Endothelial cell of umbilical vein (primary cell): ENCODE results near the gene SPTBN4. TPM values are rescaled to one million over a fixed set of nuclear protein-coding genes. Genes with fewer than 3 reads are reported as not detected.

Experiments
- BruUV-seq: library from RNA; stranded (reverse); fragments of 400-500 nt; replicated peaks from 2 replicates; lab custom pipeline; 2021; lab: Mats Ljungman, UMichigan
- CTCF ChIA-PET: fragments of 300-600, 350-600 bp; sonication (Branson Sonifier 250); formaldehyde crosslinking; loops from one replicate; lab custom pipeline; 2021; ENCODE audit warnings: antibody characterized with exemption, inconsistent platforms; lab: Charles Lee
- POLR2A ChIA-PET: fragments of 300-600, 350-600 bp; sonication (Branson Sonifier 250); formaldehyde crosslinking; loops from one replicate; lab custom pipeline; 2021; ENCODE audit warnings: antibody characterized with exemption, inconsistent platforms; lab: Charles Lee
- DNase-seq: peaks from one replicate; pipeline ENCODE4 v3.0.0-alpha.2; 2011; ENCODE audit warnings: low read depth, low spot score
- FAIRE-seq: peaks from 2 replicates; lab custom pipeline; 2011; peaks lifted over from hg19 to GRCh38; lab: Jason Lieb, UNC
- H2AFZ ChIP-seq: 2 replicates; pipeline ENCODE4 v1.6.0; 2012; ENCODE audit warnings: low read depth, low read length, control low read depth, inconsistent platforms
- H3K27ac ChIP-seq: 2 replicates; pipeline ENCODE4 v1.5.1; 2011; ENCODE audit warnings: low read depth, mild to moderate bottlenecking, control low read depth, low read length, moderate library complexity; ENCODE audit not compliant: insufficient read depth
- H3K27me3 ChIP-seq, 2 experiments: 2 replicates each; pipeline versions ENCODE4 v1.6.0 to v1.6.1; 2011; ENCODE audit warnings: low read length in 2 of 2, mixed read lengths in 1 of 2; ENCODE audit not compliant: control insufficient read depth in 2 of 2, insufficient read depth in 2 of 2
- H3K36me3 ChIP-seq, 2 experiments: 2 replicates in 1 of 2; 3 replicates in 1 of 2; pipeline ENCODE4 v1.5.1; 2011; ENCODE audit warnings: low read length in 2 of 2, mild to moderate bottlenecking in 1 of 2, moderate library complexity in 1 of 2; ENCODE audit not compliant: control insufficient read depth in 2 of 2, insufficient read depth in 2 of 2; ENCODE audit errors: extremely low read depth in 1 of 2
- H3K4me1 ChIP-seq: 3 replicates; pipeline ENCODE4 v1.5.1; 2011; ENCODE audit warnings: mild to moderate bottlenecking, low read length; ENCODE audit not compliant: control insufficient read depth, insufficient read depth; ENCODE audit errors: extremely low read depth
- H3K4me2 ChIP-seq: 2 replicates; pipeline ENCODE4 v1.6.1; 2011; ENCODE audit warnings: low read length, control low read depth, mixed read lengths; ENCODE audit not compliant: insufficient read depth
- H3K4me3 ChIP-seq, 3 experiments: fragments of 200-600 bp in 1 of 3; sonication (generic), shearing (Covaris generic) in 1 of 3; replicated peaks in 1 of 3; 2 replicates each; pipeline ENCODE4 v1.5.1; 2011 to 2016; ENCODE audit warnings: control low read depth in 3 of 3, low read length in 3 of 3, mild to moderate bottlenecking in 2 of 3, inconsistent platforms in 1 of 3, low read depth in 1 of 3, moderate library complexity in 1 of 3; ENCODE audit not compliant: insufficient read depth in 1 of 3
- H3K79me2 ChIP-seq: 2 replicates; pipeline ENCODE4 v1.6.0; 2012; ENCODE audit warnings: low read length, inconsistent platforms; ENCODE audit not compliant: control insufficient read depth, insufficient read depth
- H3K9ac ChIP-seq: replicated peaks from 2 replicates; pipeline ENCODE3; 2011; ENCODE audit warnings: low read length, control low read depth; ENCODE audit not compliant: insufficient read depth; ENCODE audit errors: extremely low read depth
- H3K9me1 ChIP-seq: replicated peaks from 3 replicates; pipeline ENCODE4 v1.6.0; 2011; ENCODE audit warnings: mild to moderate bottlenecking, low read length; ENCODE audit not compliant: control insufficient read depth, insufficient read depth; ENCODE audit errors: extremely low read depth
- H3K9me3 ChIP-seq: replicated peaks from 2 replicates; pipeline ENCODE4 v1.5.1; 2012; ENCODE audit warnings: low read length, inconsistent platforms; ENCODE audit not compliant: control insufficient read depth, insufficient read depth
- H4K20me1 ChIP-seq: replicated peaks from 2 replicates; pipeline ENCODE3; 2011; ENCODE audit warnings: mild to moderate bottlenecking, low read length; ENCODE audit not compliant: control insufficient read depth, insufficient read depth; ENCODE audit errors: extremely low read depth
- EZH2 ChIP-seq: IDR thresholded peaks from 2 replicates; pipeline ENCODE4 v1.6.1; 2012; ENCODE audit warnings: borderline replicate concordance, low read depth, mild to moderate bottlenecking, moderate library complexity, low read length, inconsistent platforms; ENCODE audit not compliant: severe bottlenecking
- FOS ChIP-seq: IDR thresholded peaks from 2 replicates; pipeline ENCODE4 v1.6.1; 2011; ENCODE audit warnings: mild to moderate bottlenecking, low read length, moderate library complexity, borderline replicate concordance; ENCODE audit not compliant: insufficient read depth
- GATA2 ChIP-seq: IDR thresholded peaks from 2 replicates; pipeline ENCODE4 v1.7.0; 2011; ENCODE audit warnings: low read depth, mild to moderate bottlenecking, moderate library complexity, mixed read lengths, low read length; ENCODE audit not compliant: insufficient read length, insufficient read depth
- JUN ChIP-seq: IDR thresholded peaks from 2 replicates; pipeline ENCODE4 v1.6.1; 2011; ENCODE audit warnings: borderline replicate concordance, low read depth; ENCODE audit not compliant: insufficient read length, insufficient read depth
- MYC ChIP-seq: IDR thresholded peaks from one replicate; pipeline ENCODE4 v1.6.1; 2011; ENCODE audit warnings: mild to moderate bottlenecking, low read depth, low read length
- POLR2A ChIP-seq: IDR thresholded peaks from 2 replicates; pipeline ENCODE4 v1.6.1; 2012; ENCODE audit warnings: low read depth, mild to moderate bottlenecking, control low read depth, low read length
- POLR2AphosphoS5 ChIP-seq: IDR thresholded peaks from 2 replicates; pipeline ENCODE4 v1.6.1; 2012; ENCODE audit warnings: low read depth, mild to moderate bottlenecking, control low read depth, low read length, moderate library complexity; ENCODE audit not compliant: insufficient read depth
- dilution Hi-C: fragments of 300-500 bp; cut with MboI; formaldehyde crosslinking; loops from one replicate; pipeline ENCODE4 v1.15.0; 2019; ENCODE audit warnings: low sequenced_read_pairs; ENCODE audit not compliant: extremely low pct_ligation_motif_present
- intact Hi-C: fragments of 100-400 bp; cut with micrococcal nuclease; formaldehyde crosslinking; loops from one replicate; pipeline ENCODE4 v1.10.0; 2022
- polyA plus RNA-seq, 4 experiments: library from polyadenylated mRNA; depleted of rRNA in 3 of 4; stranded (reverse) in 3 of 4; unstranded in 1 of 4; fragments of >200 nt; gene quantifications; 2 replicates each; pipeline versions ENCODE4 v1.2.1 to v1.2.3, GENCODE V29; 2011 to 2012; ENCODE audit warnings: missing spikeins in 1 of 4
- total RNA-seq: library from RNA; stranded (reverse); gene quantifications from 2 replicates; pipeline ENCODE4 v1.2.3, GENCODE V29; 2021
- TF ChIP-seq, protein P1 (sequence below), 2 donors: IDR thresholded peaks; 1 replicate in 1 of 2; 2 replicates in 1 of 2; pipeline ENCODE4 v1.5.1; 2011; ENCODE audit warnings: low read length in 2 of 2, mild to moderate bottlenecking in 2 of 2, moderate library complexity in 2 of 2, control low read depth in 1 of 2, inconsistent platforms in 1 of 2, low read depth in 1 of 2; ENCODE audit not compliant: insufficient read depth in 1 of 2; ENCODE audit errors: extremely low read depth in 1 of 2
- TF ChIP-seq, protein P2 (sequence below): IDR thresholded peaks from 2 replicates; pipeline ENCODE4 v1.6.1; 2011; ENCODE audit not compliant: insufficient read depth, insufficient read length

The SPTBN4 gene
- total and polyA plus RNA-seq, 2 donors (not counting 3 experiments of a cell fraction or from before 2014, with no cell fraction given) = 0.33 TPM; not detected in 1

DNA sequence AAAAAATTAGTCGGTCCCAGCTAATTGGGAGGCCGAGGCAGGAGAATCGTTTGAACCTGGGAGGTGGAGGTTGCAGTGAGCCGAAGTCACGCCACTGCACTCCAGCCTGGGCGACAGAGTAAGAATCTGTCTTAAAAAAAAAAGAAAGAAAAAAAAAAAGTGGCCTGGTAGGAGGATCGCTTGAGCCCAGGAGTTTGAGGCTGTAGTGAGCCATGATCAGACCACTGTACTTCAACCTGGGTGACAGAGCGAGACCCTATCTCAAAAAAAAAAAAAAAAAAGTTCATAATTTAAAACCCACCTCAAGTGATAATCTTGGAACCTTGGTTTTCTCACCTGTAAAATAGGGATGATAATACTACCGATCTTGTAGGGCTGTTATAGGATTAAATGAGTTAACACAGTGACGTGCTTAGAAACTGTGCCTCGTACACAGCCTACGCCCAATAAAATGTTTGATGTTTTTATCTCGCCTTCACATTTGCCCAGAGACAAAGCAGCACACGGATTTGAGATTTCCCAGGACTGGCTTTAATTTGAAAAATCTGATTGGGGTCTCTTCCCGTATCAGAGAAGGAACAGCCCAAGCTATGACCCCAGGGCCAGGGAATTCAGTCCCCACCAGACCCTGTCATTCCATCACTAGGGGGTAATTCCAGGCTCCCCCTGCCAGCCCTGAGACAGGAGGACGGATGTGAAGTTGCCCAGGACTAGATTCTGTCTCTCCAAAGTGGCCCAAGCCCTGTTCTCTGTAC is 44.6 kb upstream of the SPTBN4 start:
- Histone ChIP-seq H3K9me3 (no peaks in the 10 kb centered on the region), H3K4me3 (no peak overlapping the region), H3K79me2 (peaks cover 30% of the 10 kb centered on the region), H3K9me1 (no peaks in the 10 kb centered on the region), H3K27ac (peak overlapping the region; percentile 75), H3K36me3 (peaks cover 8 to 9% of the 10 kb centered on the region in 2 experiments), H2AFZ (no peak overlapping the region), H3K4me1 (peaks cover 26% of the 10 kb centered on the region), H3K27me3 (no peaks in the 10 kb centered on the region), H4K20me1 (no peaks in the 10 kb centered on the region), H3K4me2 (no peak overlapping the region), H3K9ac (no peak overlapping the region)
- dilution Hi-C loops (no loop called here), intact Hi-C loops (loop anchor here (1.0 to 5.0 kb wide), 5 partner anchors 19 to 177 kb away; partner anchors contain the start of genes C19orf47, PLD3 and SERTAD3)
- ChIA-PET CTCF (interaction anchor here (0.7 to 2.0 kb wide), 3 partner anchors 21 to 117 kb away, joined by 3 to 37 read pairs (median 6); partner anchors contain the start of gene SERTAD3), POLR2A (interaction anchor here (1.9 kb wide), 1 partner anchor 21 kb away, joined by 15 read pairs; no protein-coding TSS in a partner anchor)
- DNase-seq (no peak), FAIRE-seq (no peak)
- TF ChIP-seq POLR2AphosphoS5 = no peak
- TF ChIP-seq, protein P1, sequence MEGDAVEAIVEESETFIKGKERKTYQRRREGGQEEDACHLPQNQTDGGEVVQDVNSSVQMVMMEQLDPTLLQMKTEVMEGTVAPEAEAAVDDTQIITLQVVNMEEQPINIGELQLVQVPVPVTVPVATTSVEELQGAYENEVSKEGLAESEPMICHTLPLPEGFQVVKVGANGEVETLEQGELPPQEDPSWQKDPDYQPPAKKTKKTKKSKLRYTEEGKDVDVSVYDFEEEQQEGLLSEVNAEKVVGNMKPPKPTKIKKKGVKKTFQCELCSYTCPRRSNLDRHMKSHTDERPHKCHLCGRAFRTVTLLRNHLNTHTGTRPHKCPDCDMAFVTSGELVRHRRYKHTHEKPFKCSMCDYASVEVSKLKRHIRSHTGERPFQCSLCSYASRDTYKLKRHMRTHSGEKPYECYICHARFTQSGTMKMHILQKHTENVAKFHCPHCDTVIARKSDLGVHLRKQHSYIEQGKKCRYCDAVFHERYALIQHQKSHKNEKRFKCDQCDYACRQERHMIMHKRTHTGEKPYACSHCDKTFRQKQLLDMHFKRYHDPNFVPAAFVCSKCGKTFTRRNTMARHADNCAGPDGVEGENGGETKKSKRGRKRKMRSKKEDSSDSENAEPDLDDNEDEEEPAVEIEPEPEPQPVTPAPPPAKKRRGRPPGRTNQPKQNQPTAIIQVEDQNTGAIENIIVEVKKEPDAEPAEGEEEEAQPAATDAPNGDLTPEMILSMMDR (IDR thresholded peaks at IDR 0.05; ENCODE audit: extremely low read depth in 1 of 2, insufficient read depth in 1 of 2, low read depth in 1 of 2, low read length in 2 of 2) = no peak
- TF ChIP-seq EZH2 = no peak
- TF ChIP-seq FOS = no peak
- no peak for TF ChIP-seq GATA2
- TF ChIP-seq, protein P2, sequence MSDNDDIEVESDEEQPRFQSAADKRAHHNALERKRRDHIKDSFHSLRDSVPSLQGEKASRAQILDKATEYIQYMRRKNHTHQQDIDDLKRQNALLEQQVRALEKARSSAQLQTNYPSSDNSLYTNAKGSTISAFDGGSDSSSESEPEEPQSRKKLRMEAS = no peak
- no peak for TF ChIP-seq JUN
- no peak for TF ChIP-seq MYC
- no peak for TF ChIP-seq POLR2A
- no TSS peak for BruUV-seq
